ENCODE data around the gene IKBKG. TPM values are rescaled to one million over a fixed set of nuclear protein-coding genes. Genes with fewer than 3 reads are reported as not detected.

Gene IKBKG
- total RNA-seq, 1 donor from 2014 or later = 61.1 TPM

- H3K27ac Mint-ChIP-seq = no peak overlapping the region
- intact Hi-C loops (cut with micrococcal nuclease) = no loop called here
- H3K9me3 Mint-ChIP-seq = no peaks in the 10 kb centered on the region
- no peak for DNase-seq
- H3K4me3 Mint-ChIP-seq = no peak overlapping the region
- H3K4me1 Mint-ChIP-seq = no peaks in the 10 kb centered on the region
- CTCF ChIA-PET = no interaction called here
- POLR2A ChIA-PET = no interaction called here
- H3K36me3 Mint-ChIP-seq (ENCODE audit: low read depth) = no peaks in the 10 kb centered on the region
- peaks cover 5% of the 10 kb centered on the region for H3K27me3 Mint-ChIP-seq
- ATAC-seq (ENCODE audit: low read depth) = no peak
- TF ChIP-seq, protein P1, sequence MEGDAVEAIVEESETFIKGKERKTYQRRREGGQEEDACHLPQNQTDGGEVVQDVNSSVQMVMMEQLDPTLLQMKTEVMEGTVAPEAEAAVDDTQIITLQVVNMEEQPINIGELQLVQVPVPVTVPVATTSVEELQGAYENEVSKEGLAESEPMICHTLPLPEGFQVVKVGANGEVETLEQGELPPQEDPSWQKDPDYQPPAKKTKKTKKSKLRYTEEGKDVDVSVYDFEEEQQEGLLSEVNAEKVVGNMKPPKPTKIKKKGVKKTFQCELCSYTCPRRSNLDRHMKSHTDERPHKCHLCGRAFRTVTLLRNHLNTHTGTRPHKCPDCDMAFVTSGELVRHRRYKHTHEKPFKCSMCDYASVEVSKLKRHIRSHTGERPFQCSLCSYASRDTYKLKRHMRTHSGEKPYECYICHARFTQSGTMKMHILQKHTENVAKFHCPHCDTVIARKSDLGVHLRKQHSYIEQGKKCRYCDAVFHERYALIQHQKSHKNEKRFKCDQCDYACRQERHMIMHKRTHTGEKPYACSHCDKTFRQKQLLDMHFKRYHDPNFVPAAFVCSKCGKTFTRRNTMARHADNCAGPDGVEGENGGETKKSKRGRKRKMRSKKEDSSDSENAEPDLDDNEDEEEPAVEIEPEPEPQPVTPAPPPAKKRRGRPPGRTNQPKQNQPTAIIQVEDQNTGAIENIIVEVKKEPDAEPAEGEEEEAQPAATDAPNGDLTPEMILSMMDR (IDR thresholded peaks at IDR 0.05) = no peak
Measured at GRCh38 chrX:154600759-154601374, 53.4 kb downstream of the IKBKG start.

DNA sequence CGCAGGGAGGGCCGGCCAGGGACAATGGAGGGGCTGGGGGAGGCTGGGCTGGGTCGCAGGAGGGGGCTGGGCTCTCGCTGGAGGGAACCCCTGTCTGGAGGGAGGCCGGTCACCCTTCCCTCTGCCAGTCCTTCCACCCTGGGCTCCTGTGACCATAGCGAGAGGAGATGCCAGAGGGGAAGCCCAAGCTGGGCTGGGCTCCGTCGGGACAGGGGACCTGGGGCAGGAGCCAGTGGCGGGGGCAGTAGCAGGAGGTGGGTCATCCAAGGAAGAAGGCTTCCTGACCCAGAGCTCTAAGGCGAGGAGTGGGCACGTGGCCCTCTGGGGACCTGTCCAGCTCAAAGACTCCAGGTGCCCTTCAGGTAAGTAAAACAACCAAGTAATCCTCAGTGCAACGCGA is 54.8 kb downstream of the IKBKG start:
- TF ChIP-seq, protein P1 (IDR thresholded peaks at IDR 0.05) = no peak
- Mint-ChIP-seq H3K4me1 (no peaks in the 10 kb centered on the region), H3K27ac (no peak overlapping the region), H3K36me3 (ENCODE audit: low read depth) (no peaks in the 10 kb centered on the region), H3K27me3 (peaks cover 5% of the 10 kb centered on the region), H3K4me3 (no peak overlapping the region), H3K9me3 (no peaks in the 10 kb centered on the region)
- ChIA-PET POLR2A (no interaction called here), CTCF (no interaction called here)
- DNase-seq (no peak), ATAC-seq (ENCODE audit: low read depth) (no peak)
- intact Hi-C loops (cut with micrococcal nuclease) = no loop called here

DNA sequence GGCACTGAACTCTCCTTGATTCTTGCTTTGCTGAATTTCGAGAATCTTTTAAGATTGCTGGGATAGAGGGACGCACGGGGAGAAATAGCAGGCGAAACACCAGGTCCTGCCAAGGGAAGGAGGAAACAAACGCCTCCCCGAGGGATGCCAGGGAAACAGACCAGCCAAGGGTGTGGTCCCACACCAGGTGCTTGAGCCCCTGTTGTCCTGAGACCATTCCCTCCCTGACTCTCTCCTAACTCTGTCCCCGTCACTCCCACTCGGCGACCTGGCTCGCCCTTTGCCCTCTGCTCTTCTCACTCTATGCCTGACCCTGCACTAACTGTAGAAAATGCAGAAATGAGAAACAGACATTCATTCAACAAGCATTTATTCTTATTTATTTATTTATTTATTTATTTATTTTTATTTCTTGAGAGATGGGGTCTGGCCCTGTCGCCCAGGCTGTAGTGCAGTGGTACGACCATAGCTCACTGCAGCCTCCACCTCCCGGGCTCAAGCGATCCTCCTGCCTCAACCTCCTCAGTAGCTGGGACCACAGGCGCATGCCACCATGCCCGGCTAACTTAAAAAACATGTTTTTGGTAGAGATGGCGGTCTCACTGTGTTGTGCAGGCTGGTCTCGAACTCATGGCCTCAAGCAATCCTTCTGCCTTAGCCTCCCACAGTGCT is 55.5 kb downstream of the IKBKG start:
- H3K4me3 Mint-ChIP-seq = no peak overlapping the region
- H3K27ac Mint-ChIP-seq = no peak overlapping the region
- ATAC-seq (ENCODE audit: low read depth) (no peak), DNase-seq (no peak)
- no peaks in the 10 kb centered on the region for H3K4me1 Mint-ChIP-seq
- peaks cover 2% of the 10 kb centered on the region for H3K27me3 Mint-ChIP-seq
- intact Hi-C loops (cut with micrococcal nuclease) = no loop called here
- H3K36me3 Mint-ChIP-seq (ENCODE audit: low read depth) = no peaks in the 10 kb centered on the region
- no peaks in the 10 kb centered on the region for H3K9me3 Mint-ChIP-seq
- ChIA-PET CTCF (no interaction called here), POLR2A (no interaction called here)
- TF ChIP-seq, protein P1 (IDR thresholded peaks at IDR 0.05) = no peak

DNA sequence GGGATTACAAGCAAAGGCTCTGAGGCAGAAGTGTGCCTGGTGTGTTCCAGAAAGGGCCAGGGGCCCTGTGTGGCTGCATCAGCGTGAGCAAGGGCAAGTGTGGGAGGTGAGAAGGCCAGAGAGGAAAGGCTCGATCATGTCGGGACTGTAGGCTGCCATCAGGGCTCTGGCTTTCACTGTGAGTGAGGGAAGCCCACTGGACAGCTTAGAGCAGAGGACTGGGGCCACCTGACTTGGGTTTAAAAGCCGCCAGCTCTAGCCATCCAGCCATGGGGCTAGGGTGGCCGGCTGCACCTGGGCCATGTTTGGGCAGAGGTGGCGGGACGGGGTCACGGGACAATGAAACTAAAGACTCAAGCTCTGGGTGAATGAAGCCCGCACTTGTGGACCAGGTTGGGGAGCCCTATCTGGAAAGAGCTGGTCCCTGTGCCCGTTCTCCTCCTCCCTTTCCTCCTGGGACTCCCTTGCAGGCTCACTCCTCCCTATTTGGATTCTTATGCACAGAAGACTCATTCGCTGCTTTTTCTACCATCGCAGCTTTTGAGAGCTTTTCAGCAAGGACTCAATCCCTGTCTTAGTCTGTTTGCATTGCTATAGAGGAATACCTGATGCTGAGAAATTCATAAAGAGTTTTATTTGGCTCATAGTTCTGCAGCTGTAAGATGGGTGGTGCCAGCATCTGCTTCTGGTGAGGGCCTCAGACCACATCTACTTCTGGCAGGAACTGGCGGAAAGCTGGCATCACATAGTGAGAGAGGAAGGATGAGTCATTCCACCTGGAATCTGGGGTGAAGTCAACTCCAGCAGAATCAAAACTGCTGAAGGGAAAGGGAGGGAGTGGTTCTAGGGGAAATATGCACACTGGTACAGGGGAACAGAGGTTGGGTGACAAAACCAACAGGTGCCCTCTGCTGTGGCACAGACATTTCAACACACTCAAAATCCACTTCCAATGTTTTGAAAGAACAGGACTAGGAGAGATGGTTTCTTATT is 56.3 kb downstream of the IKBKG start:
- no peaks in the 10 kb centered on the region for H3K27me3 Mint-ChIP-seq
- TF ChIP-seq, protein P1 (IDR thresholded peaks at IDR 0.05) = no peak
- no peak overlapping the region for H3K4me3 Mint-ChIP-seq
- intact Hi-C loops (cut with micrococcal nuclease) = no loop called here
- H3K9me3 Mint-ChIP-seq = no peaks in the 10 kb centered on the region
- ATAC-seq (ENCODE audit: low read depth) (no peak), DNase-seq (no peak)
- no peaks in the 10 kb centered on the region for H3K36me3 Mint-ChIP-seq (ENCODE audit: low read depth)
- ChIA-PET CTCF (no interaction called here), POLR2A (no interaction called here)
- H3K27ac Mint-ChIP-seq = no peak overlapping the region
- no peaks in the 10 kb centered on the region for H3K4me1 Mint-ChIP-seq

DNA sequence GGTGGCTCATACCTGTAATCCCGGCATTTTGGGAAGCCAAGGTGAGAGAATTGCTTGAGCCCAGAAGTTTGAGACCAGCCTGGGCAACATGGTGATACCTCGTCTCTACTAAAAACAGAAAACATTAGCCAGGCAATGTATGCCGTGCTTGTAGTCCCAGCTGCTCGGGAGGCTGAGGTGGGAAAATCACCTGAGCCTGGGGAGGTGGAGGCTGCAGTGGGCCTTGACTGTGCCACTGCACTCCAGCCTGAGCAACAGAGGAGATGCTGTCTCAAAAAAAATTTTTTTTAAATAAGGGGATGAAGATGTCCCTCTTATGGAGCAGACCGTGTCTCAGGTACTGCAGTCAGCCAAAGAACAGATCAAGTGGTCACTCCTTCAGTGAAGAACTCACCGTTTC is 58.1 kb downstream of the IKBKG start:
- no peak for DNase-seq
- ChIA-PET POLR2A (no interaction called here), CTCF (no interaction called here)
- Mint-ChIP-seq H3K4me1 (no peaks in the 10 kb centered on the region), H3K36me3 (ENCODE audit: low read depth) (no peaks in the 10 kb centered on the region), H3K9me3 (no peaks in the 10 kb centered on the region), H3K27me3 (no peaks in the 10 kb centered on the region), H3K4me3 (no peak overlapping the region), H3K27ac (no peak overlapping the region)
- no peak for ATAC-seq (ENCODE audit: low read depth)
- TF ChIP-seq, protein P1 (IDR thresholded peaks at IDR 0.05) = no peak
- intact Hi-C loops (cut with micrococcal nuclease) = no loop called here
